Stimulated activated CD4-positive, alpha-beta T cell treated with anti-CD3 and anti-CD28 coated beads, Interleukin-1b, Interleukin-23, amount 100 ng/mL, for 1 hour (primary cell): ENCODE results near the gene ESR2.
A peak's percentile ranks its signal among the peaks of the same experiment; 100 is the strongest.
"Not testable (repeated sequence)": the region's sequence is repeated elsewhere in the genome, so short reads cannot be mapped to it uniquely, and the experiment has no call there.

Source experiments
- DNase-seq, 2 donors: peaks; one replicate each; pipeline ENCODE4 v3.0.0-alpha.2; 2020; ENCODE audit warnings: low read depth in 2 of 2

Gene ESR2

GRCh38 chr14:64293976-64294671 is at the start of gene ESR2:
Gene ESR2 (minus strand): TSS chr14:64294371. CDS start chr14:64282985, 11,386 bp downstream.
- no peak for DNase-seq

GRCh38 chr14:64340560-64341196 is 46.5 kb upstream of the ESR2 start:
- DNase-seq: no peak

DNA sequence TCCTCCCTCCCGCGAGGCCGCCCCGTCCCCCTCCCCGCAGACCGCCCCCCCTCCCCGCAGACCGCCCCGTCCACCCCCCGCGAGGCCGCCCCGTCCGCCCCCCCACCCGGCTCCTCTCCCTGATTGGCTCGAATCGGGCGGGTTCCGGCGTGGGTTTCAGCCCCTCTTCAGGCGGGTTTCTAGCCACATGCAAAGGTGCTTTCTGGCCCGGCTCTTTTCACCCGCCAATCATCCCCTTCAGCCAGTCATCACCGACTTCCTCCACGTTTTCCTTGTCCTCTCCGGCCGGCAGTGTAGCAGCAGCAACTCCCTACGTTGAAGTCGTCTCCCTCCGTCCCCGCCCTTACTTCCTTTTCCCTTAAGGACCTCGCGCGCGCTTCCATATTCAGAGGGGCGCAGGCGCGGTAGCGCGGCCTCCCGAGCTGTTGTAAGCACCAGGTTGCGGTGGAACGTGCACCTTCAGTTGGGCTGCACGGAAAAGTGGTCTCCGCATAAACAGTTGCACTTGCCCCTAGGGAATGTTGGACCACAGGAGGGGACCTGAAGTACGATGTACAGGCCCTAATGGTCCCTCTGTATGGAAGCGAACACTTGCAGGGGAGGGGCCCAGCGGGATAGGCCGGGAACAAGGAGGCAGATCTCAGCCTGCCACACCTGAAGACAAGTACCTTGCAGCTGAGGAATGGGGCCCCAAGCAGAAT is 44.6 kb upstream of the ESR2 start:
- DNase-seq: peak; percentile 43 to 76

- peak in 1 of 2 donors; percentile 9 for DNase-seq
Observed at GRCh38 chr14:64337888-64338615, 43.9 kb upstream of the ESR2 start.

- no peak for DNase-seq
Observed at GRCh38 chr14:64329149-64329548, 35.0 kb upstream of the ESR2 start.

DNA sequence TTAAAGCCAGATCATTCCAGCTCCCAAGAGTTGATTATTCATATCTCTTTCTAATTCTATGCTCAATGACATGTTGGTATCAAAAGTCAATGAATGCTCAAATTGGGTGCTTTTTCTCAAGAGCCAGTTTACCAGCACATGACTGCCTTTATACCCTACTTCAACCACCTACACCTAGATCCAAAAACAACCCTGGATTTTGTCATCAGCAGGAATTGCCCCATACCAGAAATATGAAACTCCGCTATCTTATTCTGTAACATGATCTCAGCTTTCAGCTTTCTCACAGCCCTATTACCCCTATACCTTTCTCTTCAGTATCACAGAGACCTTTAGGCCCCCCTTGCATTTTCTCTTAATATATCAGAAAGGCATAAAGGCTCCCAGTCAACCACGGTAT is 32.3 kb upstream of the ESR2 start:
- no peak for DNase-seq

DNA sequence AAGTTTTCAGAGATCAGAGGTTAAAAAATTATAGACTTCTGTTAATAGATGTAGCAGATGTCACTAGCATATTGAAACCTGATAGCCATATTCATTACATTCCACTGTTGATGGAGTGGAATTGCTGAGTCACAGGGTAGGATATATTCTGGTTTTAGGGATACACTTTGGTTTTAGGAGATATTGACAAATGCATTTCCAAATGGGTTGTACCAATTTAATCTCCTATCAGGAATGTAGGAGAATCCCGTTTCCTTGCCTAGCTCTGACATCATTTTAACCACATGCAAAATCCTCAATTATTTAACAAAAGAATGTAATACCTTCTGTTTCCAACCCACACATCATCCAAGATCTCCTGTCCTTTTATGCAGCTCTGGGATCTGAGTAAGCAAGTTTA is 30.7 kb upstream of the ESR2 start:
- DNase-seq: no peak

DNA sequence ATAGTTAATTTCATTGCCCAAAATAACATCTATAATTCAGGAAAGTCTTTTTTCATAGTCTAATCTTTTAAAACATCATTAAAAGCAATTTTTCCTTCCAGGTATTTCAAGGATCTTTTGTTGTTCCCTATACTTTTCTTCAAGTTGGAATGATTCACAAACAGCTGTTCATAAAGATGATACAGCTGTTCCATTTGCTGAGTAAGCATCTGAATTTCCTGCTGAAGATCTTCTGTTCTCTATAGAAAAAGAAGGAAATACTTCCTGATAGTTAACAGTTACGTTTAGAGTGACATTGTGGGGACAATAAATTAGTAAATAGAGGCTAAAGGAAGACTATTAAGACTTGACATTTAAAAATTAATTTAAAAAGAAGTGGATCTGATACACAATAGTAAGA is 30.3 kb upstream of the ESR2 start:
- DNase-seq: no peak

DNA sequence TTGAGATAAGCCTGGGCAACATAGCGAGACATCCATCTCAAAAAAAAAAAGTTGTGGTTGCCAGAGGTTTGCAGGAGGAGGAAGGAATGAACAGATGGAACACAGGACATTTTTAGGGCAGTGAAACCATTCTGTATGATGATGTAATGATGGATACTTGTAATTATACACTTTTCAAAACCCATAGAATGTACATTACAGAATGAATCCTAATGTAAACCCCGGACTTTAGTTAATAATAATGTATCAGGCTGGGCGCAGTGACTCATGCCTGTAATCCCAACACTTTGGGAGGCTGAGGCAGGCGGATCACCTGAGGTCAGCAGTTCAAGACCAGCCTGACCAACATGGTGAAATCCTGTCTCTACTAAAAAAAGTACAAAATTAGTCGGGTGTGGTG is 26.2 kb upstream of the ESR2 start:
- DNase-seq: not testable (repeated sequence)

DNA sequence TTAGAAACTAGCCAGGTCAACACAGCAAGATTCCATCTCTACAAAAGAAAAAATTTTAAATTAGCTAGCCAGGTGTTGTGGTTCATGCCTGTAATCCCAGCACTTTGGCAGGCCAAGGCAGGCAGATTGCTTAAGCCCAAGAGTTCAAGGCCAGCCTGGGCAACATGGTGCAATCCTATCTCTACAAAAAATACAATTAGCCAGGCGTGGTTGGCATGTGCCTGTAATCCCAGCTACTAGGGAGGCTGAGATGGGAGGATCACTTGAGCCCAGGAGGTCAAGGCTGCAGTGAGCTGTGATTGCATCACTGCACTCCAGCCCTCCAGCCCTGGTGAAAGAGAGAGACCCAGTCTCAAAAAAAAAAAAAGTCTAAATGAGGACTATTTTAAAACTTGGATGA is 24.5 kb upstream of the ESR2 start:
- DNase-seq: not testable (repeated sequence)

DNA sequence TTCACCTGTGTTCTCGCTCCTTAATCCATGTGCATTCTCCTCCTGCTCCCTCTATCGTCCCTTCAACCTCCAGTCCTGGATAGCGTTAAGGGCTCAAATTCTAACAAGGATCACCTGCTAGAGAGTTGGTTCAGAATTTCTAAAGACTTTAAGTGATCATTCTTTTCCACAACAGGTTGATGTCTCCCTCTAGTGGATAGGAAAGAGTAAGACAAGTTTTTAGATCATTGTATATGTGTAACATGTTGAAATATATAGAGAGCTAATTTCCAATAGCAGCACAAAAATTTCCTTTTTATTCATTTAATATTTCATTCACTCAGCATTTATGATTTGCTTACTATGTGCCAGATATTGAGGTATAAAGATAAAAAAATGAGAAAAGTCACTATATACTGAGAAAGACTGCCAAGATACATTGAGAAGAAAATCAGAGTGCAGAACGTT is 9.3 kb upstream of the ESR2 start:
- no peak for DNase-seq

- no peak for DNase-seq
Observed at GRCh38 chr14:64298773-64299172, 4.6 kb upstream of the ESR2 start.

DNA sequence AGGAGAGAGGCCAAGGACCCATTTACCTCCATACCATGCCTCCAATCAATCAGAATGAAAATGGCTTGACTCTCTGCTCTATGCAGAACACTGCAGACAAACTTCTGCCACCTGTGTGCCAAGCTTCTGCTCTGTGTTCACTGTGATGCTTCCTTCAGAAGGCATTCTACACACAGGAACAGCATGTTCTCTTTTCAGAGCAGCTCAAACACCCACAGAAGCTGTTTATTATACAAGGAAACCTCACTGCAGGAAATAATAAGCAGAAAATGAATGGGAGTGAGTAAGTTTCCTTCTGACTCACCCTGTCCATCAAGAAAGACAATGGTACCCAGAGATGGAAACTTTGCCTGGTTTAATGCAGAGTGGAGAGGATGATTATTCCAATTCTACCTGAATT is 2.4 kb upstream of the ESR2 start:
- DNase-seq: no peak

GRCh38 chr14:64294672-64295413 is 672 bp upstream of the ESR2 start:
- peak; percentile 42 to 84 for DNase-seq

DNA sequence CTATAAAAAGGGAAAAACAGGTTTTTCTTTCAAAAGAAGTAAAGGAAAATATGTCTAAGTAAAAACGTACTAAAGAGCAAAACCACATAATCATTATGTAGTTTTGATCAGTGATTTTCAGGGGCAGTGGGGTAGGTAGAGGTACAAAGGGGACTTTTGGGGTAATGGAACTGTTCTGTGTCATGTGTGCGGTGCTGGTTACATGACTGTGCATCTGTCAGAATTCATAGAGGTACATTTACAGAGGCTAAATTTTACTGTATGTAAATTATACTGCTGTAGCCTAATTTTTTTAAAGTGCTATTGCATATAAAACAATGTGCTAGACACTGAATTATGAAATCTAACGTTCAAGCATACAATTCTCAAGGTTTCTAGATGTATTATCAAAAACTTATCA is 2.0 kb downstream of the ESR2 start:
- no peak for DNase-seq

DNA sequence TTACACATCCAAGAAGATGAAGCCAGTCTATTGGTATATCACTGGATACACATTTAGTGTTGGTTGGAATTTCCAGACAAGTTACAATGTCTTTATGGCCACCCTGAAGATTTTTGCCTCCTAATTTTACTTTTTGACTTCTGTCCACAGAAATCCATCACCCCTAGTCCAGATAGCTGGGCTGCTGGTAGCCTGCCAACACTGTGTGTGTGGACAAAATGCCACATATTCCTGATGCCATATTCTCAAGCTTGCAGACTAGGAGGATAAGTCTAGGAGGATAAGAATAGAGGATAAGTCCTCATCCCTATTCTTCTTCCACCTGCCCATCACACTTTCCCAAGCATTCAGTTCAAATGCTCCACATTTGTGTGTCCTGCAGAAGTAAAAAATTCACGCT is 4.6 kb downstream of the ESR2 start:
- no peak for DNase-seq

DNA sequence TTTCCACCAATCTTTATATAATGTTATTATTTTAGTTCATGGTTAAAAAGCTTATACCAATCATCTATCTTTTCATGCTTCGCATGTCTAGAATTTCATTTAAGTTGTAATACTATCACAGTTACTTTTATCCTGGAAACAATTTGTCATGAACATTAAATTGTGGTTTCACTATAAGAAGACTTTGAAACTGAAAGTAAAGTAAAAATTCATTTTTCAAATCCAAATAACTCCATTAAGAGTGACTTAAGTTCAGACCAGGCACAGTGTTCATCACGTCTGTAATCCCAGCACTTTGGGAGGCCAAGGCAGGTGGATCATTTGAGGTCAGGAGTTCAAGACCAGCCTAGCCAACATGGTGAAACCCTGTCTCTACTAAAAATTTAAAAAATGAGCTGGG is 12.4 kb downstream of the ESR2 start:
- no peak for DNase-seq

GRCh38 chr14:64279704-64280668 is 14.2 kb downstream of the ESR2 start:
- DNase-seq: no peak

- DNase-seq: no peak
Observed at GRCh38 chr14:64278458-64278857, 15.7 kb downstream of the ESR2 start.

DNA sequence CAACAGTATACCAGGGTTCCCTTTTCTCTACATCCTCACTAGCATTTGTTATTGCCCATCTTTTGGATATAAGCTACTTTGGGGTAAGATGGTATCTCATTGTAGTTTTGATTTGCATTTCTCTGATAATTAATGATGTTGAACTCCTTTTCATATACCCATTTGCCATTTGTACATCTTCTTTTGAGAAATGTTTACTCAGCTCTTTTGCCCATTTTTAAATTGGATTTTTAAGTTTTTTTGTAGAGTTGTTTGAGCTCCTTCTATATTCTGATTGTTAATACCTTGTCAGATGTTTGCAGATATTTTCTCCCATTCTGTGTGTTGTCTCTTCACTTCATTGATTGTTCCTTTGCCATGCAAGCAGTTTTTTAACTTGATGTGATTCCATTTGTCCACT is 22.2 kb downstream of the ESR2 start:
- DNase-seq: no peak
